CD4-positive, alpha-beta T cell treated with Interleukin-12 subunit alpha and Interleukin-12 subunit beta, for 1 hour (primary cell): Measurements from ENCODE around the gene WNK4.
"Not testable (repeated sequence)": the region's sequence is repeated elsewhere in the genome, so short reads cannot be mapped to it uniquely, and the experiment has no call there.

Experiments
- DNase-seq: peaks from one replicate; pipeline ENCODE4 v3.0.0-alpha.2; 2020

Gene WNK4

GRCh38 chr17:42779936-42780850 is at the start of gene WNK4:
Gene WNK4, plus strand, starts transcription at chr17:42780610. Its CDS starts 89 bp downstream, at chr17:42780699.
- no peak for DNase-seq

- DNase-seq = no peak
Measured at GRCh38 chr17:42740699-42741098, 39.7 kb upstream of the WNK4 start.

DNA sequence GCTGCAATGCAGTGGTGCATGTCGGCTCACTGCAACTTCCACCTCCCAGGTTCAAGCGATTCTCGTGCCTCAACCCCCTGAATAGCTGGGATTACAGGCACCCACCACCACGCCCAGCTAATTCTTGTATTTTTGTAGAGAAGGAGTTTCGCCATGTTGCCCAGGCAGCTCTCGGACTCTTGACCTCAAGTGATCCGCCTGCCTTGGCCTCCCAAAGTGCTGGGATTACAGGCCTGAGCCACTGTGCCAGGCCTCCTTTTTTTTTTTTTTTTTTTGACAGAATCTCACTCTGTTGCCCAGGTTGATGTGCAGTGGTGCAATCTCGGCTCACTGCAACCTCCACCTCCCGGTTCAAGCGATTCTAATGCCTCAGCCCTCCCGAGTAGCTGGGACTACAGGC is 37.5 kb upstream of the WNK4 start:
- DNase-seq = not testable (repeated sequence)

- no peak for DNase-seq
Measured at GRCh38 chr17:42743595-42744282, 36.7 kb upstream of the WNK4 start.

- no peak for DNase-seq
Measured at GRCh38 chr17:42744283-42744805, 36.1 kb upstream of the WNK4 start.

GRCh38 chr17:42744806-42745617 is 35.4 kb upstream of the WNK4 start, which contains the start of gene EZH1:
Gene EZH1, minus strand, starts transcription at chr17:42745040. Its CDS starts 16,099 bp downstream, at chr17:42728941.
- peak; percentile 94 for DNase-seq

- DNase-seq = no peak
Measured at GRCh38 chr17:42748202-42748907, 32.1 kb upstream of the WNK4 start.

GRCh38 chr17:42748908-42749798 is 31.3 kb upstream of the WNK4 start:
- DNase-seq = no peak

- DNase-seq = no peak
Measured at GRCh38 chr17:42750739-42751344, 29.6 kb upstream of the WNK4 start.

DNA sequence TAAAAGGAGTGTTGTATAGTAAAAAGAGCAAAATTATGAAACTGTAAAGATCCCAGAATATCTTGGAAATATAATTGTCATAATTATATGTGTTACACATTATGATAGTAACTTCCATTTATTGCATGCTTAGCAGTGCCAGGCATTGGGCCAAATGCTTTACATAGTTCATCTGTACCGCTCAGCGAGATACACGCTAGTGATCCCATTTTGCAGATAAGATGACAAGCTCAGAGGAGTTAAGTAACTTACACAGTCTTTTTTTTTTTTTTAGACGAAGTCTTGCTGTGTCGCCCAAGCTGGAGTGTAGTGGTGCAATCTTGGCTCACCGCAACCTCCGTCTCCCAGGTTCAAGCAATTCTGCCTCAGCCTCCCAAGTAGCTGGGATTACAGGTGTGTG is 28.8 kb upstream of the WNK4 start:
- DNase-seq = no peak

DNA sequence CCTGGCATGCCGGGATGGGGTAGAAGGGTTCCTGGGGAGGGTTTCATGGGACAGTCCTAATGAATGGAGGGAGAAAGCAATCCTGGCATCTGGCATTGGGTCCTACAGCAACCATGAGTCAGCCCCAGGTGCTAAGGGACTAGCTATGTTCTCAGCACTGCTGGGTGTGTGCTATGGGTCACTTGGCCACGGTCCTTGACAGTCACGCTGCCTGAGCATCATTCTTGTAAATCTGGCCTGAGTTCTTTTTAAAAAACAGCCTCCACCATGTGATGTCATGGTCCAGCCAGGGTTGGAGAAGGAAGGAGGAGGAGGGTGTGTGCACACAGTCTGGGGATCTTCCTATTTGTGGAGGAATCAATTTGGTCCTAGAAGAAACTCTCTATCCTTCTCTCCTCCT is 25.6 kb upstream of the WNK4 start:
- no peak for DNase-seq

- DNase-seq = no peak
Measured at GRCh38 chr17:42759982-42760651, 20.3 kb upstream of the WNK4 start.

DNA sequence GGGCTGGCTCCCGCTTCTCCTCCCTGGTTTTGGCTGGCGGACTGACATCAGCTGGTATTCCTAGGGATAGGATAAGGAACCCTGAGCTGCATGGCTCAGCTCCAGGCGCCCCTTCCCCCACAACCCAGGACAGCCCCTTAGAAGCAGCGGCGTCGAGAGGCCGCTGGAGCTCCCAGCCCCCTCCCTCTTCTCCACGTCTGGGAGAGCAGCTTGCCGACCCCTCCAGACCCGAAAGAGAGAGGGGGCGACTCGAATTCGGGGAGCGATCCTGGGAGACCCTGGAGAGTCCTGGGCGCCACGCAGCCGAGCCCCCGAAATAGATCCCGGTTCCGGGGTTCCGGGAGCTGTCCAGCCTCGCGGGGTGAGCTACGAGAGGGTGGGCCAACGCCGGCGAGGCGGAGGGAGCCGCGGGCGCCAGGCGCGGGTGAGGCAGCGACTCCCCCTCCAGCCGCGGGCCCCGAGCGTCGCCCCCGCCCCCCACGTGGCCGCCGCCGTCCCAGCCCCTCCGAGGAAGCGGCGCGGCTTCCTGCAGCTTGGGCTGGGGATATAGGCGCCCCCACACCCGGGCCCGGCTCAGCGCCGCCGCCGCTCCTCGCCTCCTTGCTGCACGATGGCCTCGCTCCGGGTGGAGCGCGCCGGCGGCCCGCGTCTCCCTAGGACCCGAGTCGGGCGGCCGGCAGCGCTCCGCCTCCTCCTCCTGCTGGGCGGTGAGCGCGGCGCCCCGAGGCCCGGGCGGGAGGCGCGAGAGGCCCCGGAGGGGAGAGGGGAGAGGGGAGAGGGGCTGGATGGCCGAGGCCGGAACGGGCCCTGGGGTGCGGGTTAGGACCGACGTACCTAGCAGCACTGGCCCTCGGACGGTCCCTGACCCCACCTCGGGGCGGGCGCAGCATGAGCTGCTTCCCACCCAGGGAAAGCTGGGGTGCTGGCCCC is 19.5 kb upstream of the WNK4 start, which contains the start of gene RAMP2:
RAMP2 (plus strand) TSS at position 576 of the 930 bp plus-strand sequence; CDS start at position 611, 35 bp downstream.
- peak; percentile 13 for DNase-seq

GRCh38 chr17:42761638-42762037 is 18.8 kb upstream of the WNK4 start:
- no peak for DNase-seq

DNA sequence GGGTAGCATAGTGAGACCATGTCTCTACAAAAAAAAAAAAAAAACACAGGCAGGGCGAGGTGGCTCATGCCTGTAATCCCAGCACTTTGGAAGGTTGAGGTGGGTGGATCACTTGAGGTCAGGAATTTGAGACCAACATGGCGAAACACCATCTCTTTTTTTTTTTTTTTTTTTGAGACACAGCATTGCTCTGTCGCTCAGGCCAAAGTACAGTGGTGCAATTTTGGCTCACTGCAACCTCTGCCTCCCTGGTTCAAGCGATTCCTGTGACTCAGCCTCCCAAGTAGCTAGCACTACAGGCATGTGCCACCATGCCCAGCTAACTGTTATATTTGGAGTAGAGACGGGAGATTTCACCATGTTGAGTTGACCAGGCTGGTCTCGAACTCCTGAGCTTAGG is 14.3 kb upstream of the WNK4 start:
- DNase-seq = no peak

DNA sequence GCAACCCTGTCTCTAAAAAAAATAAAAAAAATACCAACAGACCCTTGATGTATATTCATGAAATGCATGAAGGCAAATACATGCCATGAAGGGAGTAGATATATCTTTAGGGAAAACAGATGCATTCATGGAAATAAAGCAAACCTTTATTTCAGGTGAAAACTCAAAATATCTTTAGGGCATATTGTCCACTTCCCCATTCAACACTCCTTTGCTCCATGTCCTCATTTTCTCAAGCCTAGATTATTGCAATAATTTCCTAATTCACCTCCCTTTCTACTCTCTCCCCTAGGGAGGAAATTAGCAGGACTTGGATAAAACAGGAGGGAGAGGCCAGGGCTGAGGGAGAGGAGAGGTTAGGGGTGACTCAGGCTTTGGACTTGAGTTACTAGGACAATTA is 12.9 kb upstream of the WNK4 start:
- DNase-seq = no peak

GRCh38 chr17:42768006-42768405 is 12.4 kb upstream of the WNK4 start:
- DNase-seq = not testable (repeated sequence)

- DNase-seq = not testable (repeated sequence)
Measured at GRCh38 chr17:42769964-42770363, 10.4 kb upstream of the WNK4 start.

GRCh38 chr17:42772945-42773289 is 7.5 kb upstream of the WNK4 start:
- DNase-seq = no peak
